ENCODE measurements around the gene SLC2A8. TPM values are rescaled to one million over a fixed set of nuclear protein-coding genes. Genes with fewer than 3 reads are reported as not detected.

The SLC2A8 gene
- 5.1 and 8.9 TPM in 2 replicates for total RNA-seq (2014; rRNA removed; shearing (Covaris generic))
- 5.3 and 5.8 TPM in 2 replicates for polyA plus RNA-seq (2015; cell fraction: cytosol; rRNA removed)
- 6.4 and 8.5 TPM in 2 replicates for polyA plus RNA-seq (2015; cell fraction: nucleus; rRNA removed)

GRCh38 chr9:127396808-127397645 lies at the start of gene SLC2A8:
Gene SLC2A8 (plus strand): TSS chr9:127397169. CDS start chr9:127397231, 62 bp downstream.
- DNase-seq (ENCODE audit: low read depth) = peak; percentile 98

GRCh38 chr9:127347831-127348776 lies 48.9 kb upstream of the SLC2A8 start:
- no peak for DNase-seq (ENCODE audit: low read depth)

- no peak for DNase-seq (ENCODE audit: low read depth)
These were observed 47.4 kb upstream of the SLC2A8 start for GRCh38 chr9:127349483-127350113.

GRCh38 chr9:127351182-127352166 lies 45.5 kb upstream of the SLC2A8 start:
- DNase-seq (ENCODE audit: low read depth) = no peak

- no peak for DNase-seq (ENCODE audit: low read depth)
These were observed 43.1 kb upstream of the SLC2A8 start for GRCh38 chr9:127353882-127354281.

- DNase-seq (ENCODE audit: low read depth) = no peak
These were observed 40.1 kb upstream of the SLC2A8 start for GRCh38 chr9:127356906-127357305.

GRCh38 chr9:127358023-127358535 lies 38.9 kb upstream of the SLC2A8 start:
- DNase-seq (ENCODE audit: low read depth) = no peak

GRCh38 chr9:127358770-127359169 lies 38.2 kb upstream of the SLC2A8 start:
- no peak for DNase-seq (ENCODE audit: low read depth)

- peak; percentile 70 for DNase-seq (ENCODE audit: low read depth)
These were observed 36.7 kb upstream of the SLC2A8 start for GRCh38 chr9:127360250-127360649.

GRCh38 chr9:127360829-127361228 lies 36.1 kb upstream of the SLC2A8 start:
- DNase-seq (ENCODE audit: low read depth) = peak; percentile 39

- no peak for DNase-seq (ENCODE audit: low read depth)
These were observed 35.4 kb upstream of the SLC2A8 start for GRCh38 chr9:127361561-127361960.

GRCh38 chr9:127362829-127363228 lies 34.1 kb upstream of the SLC2A8 start:
- no peak for DNase-seq (ENCODE audit: low read depth)

- no peak for DNase-seq (ENCODE audit: low read depth)
These were observed 31.5 kb upstream of the SLC2A8 start for GRCh38 chr9:127365461-127365860.

GRCh38 chr9:127366594-127366993 lies 30.4 kb upstream of the SLC2A8 start:
- DNase-seq (ENCODE audit: low read depth) = no peak

- DNase-seq (ENCODE audit: low read depth) = no peak
These were observed 28.0 kb upstream of the SLC2A8 start for GRCh38 chr9:127368852-127369402.

GRCh38 chr9:127369428-127369827 lies 27.5 kb upstream of the SLC2A8 start:
- no peak for DNase-seq (ENCODE audit: low read depth)

GRCh38 chr9:127370147-127370579 lies 26.8 kb upstream of the SLC2A8 start:
- no peak for DNase-seq (ENCODE audit: low read depth)

- DNase-seq (ENCODE audit: low read depth) = no peak
These were observed 26.0 kb upstream of the SLC2A8 start for GRCh38 chr9:127370672-127371648.

Measured in HT1080 (cell line).